ENCODE measurements around the gene DAB2IP.

DAB2IP gene

DNA sequence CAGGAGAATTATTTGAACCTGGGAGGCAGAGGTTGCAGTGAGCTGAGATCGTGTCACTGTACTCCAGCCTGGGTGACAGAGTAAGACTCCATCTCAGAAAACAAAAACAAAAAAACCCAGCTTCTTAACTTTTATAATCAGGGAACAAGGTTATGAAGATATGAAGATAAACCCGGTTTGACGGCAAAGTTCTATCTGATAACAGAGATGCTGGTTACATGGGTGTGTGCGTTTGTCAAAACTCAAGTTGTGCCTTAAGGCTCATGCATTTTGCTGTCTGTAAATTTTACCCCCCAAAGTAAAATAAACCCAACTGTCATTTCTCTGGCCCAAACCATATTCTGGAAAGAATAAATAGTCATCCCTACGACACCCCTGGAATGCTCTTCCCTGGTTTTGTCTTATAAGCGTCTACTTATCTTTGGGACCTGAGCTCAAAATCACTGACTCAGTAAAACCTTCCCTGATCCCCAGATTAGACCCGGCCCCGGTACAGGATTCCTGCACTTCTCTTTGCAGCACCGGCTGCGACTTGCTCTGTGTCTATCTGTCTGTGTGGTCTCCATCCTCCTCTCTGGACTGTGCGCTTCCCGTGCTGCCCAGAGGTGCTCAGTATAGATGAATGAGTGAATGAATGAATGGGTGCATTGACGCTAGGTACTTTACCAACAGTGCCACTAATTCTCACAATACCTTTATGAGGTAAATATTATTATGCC lies 172.2 kb downstream of the DAB2IP start:
- ChIA-PET CTCF (no interaction called here), POLR2A (no interaction called here)
- no peak for DNase-seq (ENCODE audit: extremely low spot score)
- TF ChIP-seq ARNT (IDR thresholded peaks at IDR 0.05) (no peak), L3MBTL2 (conservative IDR thresholded peaks at IDR 0.05) (no peak), SUZ12 (IDR thresholded peaks at IDR 0.05) (no peak), FOXA1 (IDR thresholded peaks at IDR 0.05) (no peak), SP1 (IDR thresholded peaks at IDR 0.05) (no peak), NFRKB (IDR thresholded peaks at IDR 0.05) (no peak), HDGF (IDR thresholded peaks at IDR 0.05; ENCODE audit: borderline replicate concordance) (no peak), CTBP1 (IDR thresholded peaks at IDR 0.05; ENCODE audit: borderline replicate concordance) (no peak), ZNF384 (IDR thresholded peaks at IDR 0.05) (no peak), TARDBP (IDR thresholded peaks at IDR 0.05) (no peak), FOXM1 (IDR thresholded peaks at IDR 0.05; ENCODE audit: borderline replicate concordance) (no peak), FOXK2 (IDR thresholded peaks at IDR 0.05) (no peak)
- TF ChIP-seq, protein P1, sequence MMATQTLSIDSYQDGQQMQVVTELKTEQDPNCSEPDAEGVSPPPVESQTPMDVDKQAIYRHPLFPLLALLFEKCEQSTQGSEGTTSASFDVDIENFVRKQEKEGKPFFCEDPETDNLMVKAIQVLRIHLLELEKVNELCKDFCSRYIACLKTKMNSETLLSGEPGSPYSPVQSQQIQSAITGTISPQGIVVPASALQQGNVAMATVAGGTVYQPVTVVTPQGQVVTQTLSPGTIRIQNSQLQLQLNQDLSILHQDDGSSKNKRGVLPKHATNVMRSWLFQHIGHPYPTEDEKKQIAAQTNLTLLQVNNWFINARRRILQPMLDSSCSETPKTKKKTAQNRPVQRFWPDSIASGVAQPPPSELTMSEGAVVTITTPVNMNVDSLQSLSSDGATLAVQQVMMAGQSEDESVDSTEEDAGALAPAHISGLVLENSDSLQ (IDR thresholded peaks at IDR 0.05) = no peak

DNA sequence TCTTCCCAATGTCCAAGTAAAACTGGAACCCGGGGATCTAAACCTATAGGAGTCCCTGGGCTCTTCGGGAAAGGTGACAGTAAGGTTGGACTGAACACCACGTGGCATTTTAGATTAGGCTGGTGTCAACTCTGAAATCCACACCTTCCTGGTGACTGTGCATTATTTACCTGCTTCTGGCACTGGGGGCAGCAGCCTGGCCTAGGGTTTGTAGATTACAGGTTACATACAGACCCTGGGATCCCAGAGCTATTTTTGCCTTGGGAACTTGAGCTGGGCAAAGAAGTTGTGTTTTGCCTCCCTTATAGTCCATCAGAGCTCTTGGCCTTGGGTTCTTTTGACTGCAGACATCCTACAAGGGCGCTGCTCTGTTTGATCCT lies 173.2 kb downstream of the DAB2IP start:
- ChIA-PET POLR2A (no interaction called here), CTCF (interaction anchor here (0.6 kb wide), 1 partner anchor 1571 kb away, joined by 3 read pairs; no protein-coding TSS in a partner anchor)
- TF ChIP-seq ELF4 (IDR thresholded peaks at IDR 0.05) (no peak), ZNF384 (IDR thresholded peaks at IDR 0.05) (no peak), ARNT (IDR thresholded peaks at IDR 0.05) (no peak), FOXK2 (IDR thresholded peaks at IDR 0.05) (no peak), L3MBTL2 (conservative IDR thresholded peaks at IDR 0.05) (no peak), TARDBP (IDR thresholded peaks at IDR 0.05) (no peak), FOXA1 (IDR thresholded peaks at IDR 0.05) (no peak), LEF1 (IDR thresholded peaks at IDR 0.05; ENCODE audit: borderline replicate concordance) (no peak)
- TF ChIP-seq, protein P1 (IDR thresholded peaks at IDR 0.05) = no peak
- peak; percentile 21 for DNase-seq (ENCODE audit: extremely low spot score)

DNA sequence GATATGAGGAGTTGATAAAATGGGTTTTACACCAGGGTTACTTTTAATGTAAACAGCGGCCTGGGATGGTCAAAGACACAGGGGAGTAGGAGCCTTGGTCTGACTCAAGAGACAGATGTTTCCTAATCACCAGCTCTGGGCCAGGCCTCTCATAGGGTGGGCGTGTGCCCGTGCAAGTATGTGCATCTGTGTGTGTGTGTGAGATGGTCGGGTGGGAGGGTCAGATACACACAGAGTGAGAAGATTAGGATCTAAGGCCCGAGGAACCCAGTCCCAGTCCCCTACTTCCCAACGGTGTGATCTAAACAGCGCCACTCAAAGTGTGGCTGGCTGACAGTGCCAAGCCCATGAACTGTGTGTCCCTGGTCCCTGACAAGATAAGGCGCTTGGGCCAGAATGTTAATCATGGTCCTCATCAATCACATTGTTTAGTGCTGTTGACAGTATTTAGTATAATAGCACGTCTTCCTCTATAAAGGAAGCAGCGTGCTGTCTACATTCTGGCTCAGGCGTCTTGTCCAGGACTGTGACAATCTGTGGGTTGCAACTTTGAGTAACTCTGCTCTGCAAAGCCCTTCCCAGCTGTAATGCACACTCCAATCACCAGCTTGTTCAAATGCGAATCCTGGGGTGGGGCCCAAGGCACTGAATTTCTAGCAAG lies 173.7 kb downstream of the DAB2IP start:
- ChIA-PET CTCF (interaction anchor here (0.6 to 0.8 kb wide), 2 partner anchors 227 to 1571 kb away, joined by 3 read pairs; no protein-coding TSS in a partner anchor), POLR2A (no interaction called here)
- TF ChIP-seq TARDBP (IDR thresholded peaks at IDR 0.05) (no peak), ARNT (IDR thresholded peaks at IDR 0.05) (no peak), L3MBTL2 (conservative IDR thresholded peaks at IDR 0.05) (no peak), HDGF (IDR thresholded peaks at IDR 0.05; ENCODE audit: borderline replicate concordance) (no peak), FOXA1 (IDR thresholded peaks at IDR 0.05) (no peak), ZNF384 (IDR thresholded peaks at IDR 0.05) (no peak), ELF4 (IDR thresholded peaks at IDR 0.05) (no peak), FOXM1 (IDR thresholded peaks at IDR 0.05; ENCODE audit: borderline replicate concordance) (no peak), NFRKB (IDR thresholded peaks at IDR 0.05) (no peak), CTBP1 (IDR thresholded peaks at IDR 0.05; ENCODE audit: borderline replicate concordance) (no peak), SUZ12 (IDR thresholded peaks at IDR 0.05) (no peak), SP1 (IDR thresholded peaks at IDR 0.05) (no peak), BHLHE40 (IDR thresholded peaks at IDR 0.05; ENCODE audit: borderline replicate concordance) (no peak), LEF1 (IDR thresholded peaks at IDR 0.05; ENCODE audit: borderline replicate concordance) (no peak), FOXK2 (IDR thresholded peaks at IDR 0.05) (no peak)
- TF ChIP-seq, protein P1 (IDR thresholded peaks at IDR 0.05) = no peak
- DNase-seq (ENCODE audit: extremely low spot score) = no peak

DNA sequence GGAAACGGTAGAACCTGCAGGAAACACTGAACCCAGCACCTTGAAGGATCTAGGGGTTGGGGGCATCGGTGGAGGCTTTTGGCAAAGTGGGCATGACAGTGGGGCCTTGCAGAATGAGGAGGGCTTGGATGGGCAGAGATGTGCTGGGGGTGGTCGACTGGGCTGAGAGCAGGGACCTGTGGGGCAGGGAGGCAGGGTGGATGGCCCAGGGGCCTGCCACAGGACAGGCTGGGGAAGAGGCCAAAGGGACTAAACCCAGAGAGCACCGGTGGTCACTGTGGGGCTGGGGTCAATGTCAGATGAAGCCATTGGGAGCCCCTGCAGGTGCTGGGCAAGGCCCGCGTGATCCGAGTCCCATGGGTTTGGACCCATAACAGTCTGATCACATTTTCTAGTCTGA lies 175.3 kb downstream of the DAB2IP start:
- TF ChIP-seq SUZ12 (IDR thresholded peaks at IDR 0.05) (no peak), CTBP1 (IDR thresholded peaks at IDR 0.05; ENCODE audit: borderline replicate concordance) (no peak), ZNF384 (IDR thresholded peaks at IDR 0.05) (no peak)
- ChIA-PET POLR2A (no interaction called here), CTCF (no interaction called here)
- DNase-seq (ENCODE audit: extremely low spot score) = no peak

DNA sequence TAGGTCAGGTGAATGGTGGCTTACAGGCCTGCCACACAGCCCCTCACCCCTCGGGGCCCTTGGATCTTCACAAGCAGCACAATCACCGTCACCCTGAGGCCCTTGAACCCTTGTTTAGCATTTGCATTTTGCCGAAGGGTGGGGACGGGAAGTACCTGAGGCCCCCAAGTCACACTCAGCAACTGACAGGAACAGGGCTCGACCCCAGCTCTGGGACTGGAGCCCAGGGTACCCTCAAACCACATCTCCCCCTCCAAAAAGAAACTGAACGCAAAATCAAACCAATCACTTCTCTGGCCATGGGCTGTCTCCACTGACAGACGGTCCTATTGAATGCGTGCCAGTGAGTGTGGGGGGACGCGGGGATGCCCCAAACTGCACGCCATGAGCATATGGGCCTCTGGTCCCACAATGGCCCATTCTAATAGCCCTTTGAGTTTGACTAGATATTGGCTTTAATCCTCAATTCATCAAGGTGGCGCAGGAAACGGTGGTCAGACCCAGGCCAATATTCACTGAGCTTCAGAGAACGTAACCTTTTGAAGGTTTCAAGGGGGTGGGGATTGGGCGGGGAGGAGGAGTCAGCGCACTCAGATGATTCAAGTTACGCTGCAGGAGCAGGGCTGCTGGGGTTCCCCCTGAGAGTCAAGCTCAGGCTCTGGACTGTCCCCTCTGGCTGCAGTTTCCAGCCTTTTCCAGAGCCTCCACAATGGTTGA lies 176.0 kb downstream of the DAB2IP start:
- CTCF ChIA-PET = no interaction called here
- POLR2A ChIA-PET = no interaction called here
- TF ChIP-seq, protein P1 (IDR thresholded peaks at IDR 0.05) = no peak
- TF ChIP-seq L3MBTL2 (conservative IDR thresholded peaks at IDR 0.05) (no peak), CTBP1 (IDR thresholded peaks at IDR 0.05; ENCODE audit: borderline replicate concordance) (no peak), HDGF (IDR thresholded peaks at IDR 0.05; ENCODE audit: borderline replicate concordance) (no peak), SUZ12 (IDR thresholded peaks at IDR 0.05) (no peak), FOXM1 (IDR thresholded peaks at IDR 0.05; ENCODE audit: borderline replicate concordance) (no peak), NFRKB (IDR thresholded peaks at IDR 0.05) (no peak), ZNF384 (IDR thresholded peaks at IDR 0.05) (no peak), SP1 (IDR thresholded peaks at IDR 0.05) (no peak), FOXK2 (IDR thresholded peaks at IDR 0.05) (no peak), ELF4 (IDR thresholded peaks at IDR 0.05) (no peak), FOXA1 (IDR thresholded peaks at IDR 0.05) (no peak), LEF1 (IDR thresholded peaks at IDR 0.05; ENCODE audit: borderline replicate concordance) (no peak), BHLHE40 (IDR thresholded peaks at IDR 0.05; ENCODE audit: borderline replicate concordance) (no peak), TARDBP (IDR thresholded peaks at IDR 0.05) (no peak), ARNT (IDR thresholded peaks at IDR 0.05) (no peak)
- no peak for DNase-seq (ENCODE audit: extremely low spot score)
